Measurements from ENCODE around the gene VPS54.
A peak's percentile ranks its signal among the peaks of the same experiment; 100 is the strongest.

VPS54 gene

GRCh38 chr2:64019083-64019974, at the start of gene VPS54:
Gene VPS54 (minus strand): TSS chr2:64019428. CDS start chr2:63983999, 35,429 bp downstream.
- DNase-seq: peak; percentile 48

GRCh38 chr2:64067326-64067725, 48.1 kb upstream of the VPS54 start:
- no peak for DNase-seq

GRCh38 chr2:64065516-64065915, 46.3 kb upstream of the VPS54 start:
- DNase-seq: no peak

GRCh38 chr2:64063924-64064331, 44.7 kb upstream of the VPS54 start:
- no peak for DNase-seq

- no peak for DNase-seq
Measured at GRCh38 chr2:64063454-64063853, 44.2 kb upstream of the VPS54 start.

- DNase-seq: no peak
Measured at GRCh38 chr2:64062840-64063239, 43.6 kb upstream of the VPS54 start.

GRCh38 chr2:64059270-64059669, 40.0 kb upstream of the VPS54 start:
- no peak for DNase-seq

- DNase-seq: no peak
Measured at GRCh38 chr2:64056021-64056420, 36.8 kb upstream of the VPS54 start.

- no peak for DNase-seq
Measured at GRCh38 chr2:64054161-64054915, 35.1 kb upstream of the VPS54 start.

GRCh38 chr2:64052463-64053241, 33.4 kb upstream of the VPS54 start:
- no peak for DNase-seq

- DNase-seq: peak; percentile 75
Measured at GRCh38 chr2:64049633-64050220, 30.5 kb upstream of the VPS54 start.

GRCh38 chr2:64045938-64046337, 26.7 kb upstream of the VPS54 start:
- DNase-seq: no peak

- DNase-seq: no peak
Measured at GRCh38 chr2:64040161-64040560, 20.9 kb upstream of the VPS54 start.

- DNase-seq: no peak
Measured at GRCh38 chr2:64036034-64036705, 16.9 kb upstream of the VPS54 start.

GRCh38 chr2:64035072-64035942, 16.1 kb upstream of the VPS54 start:
- DNase-seq: no peak

- DNase-seq: no peak
Measured at GRCh38 chr2:64029116-64029665, 10.0 kb upstream of the VPS54 start.

- no peak for DNase-seq
Measured at GRCh38 chr2:64025741-64026140, 6.5 kb upstream of the VPS54 start.

- no peak for DNase-seq
Measured at GRCh38 chr2:64024259-64024949, 5.2 kb upstream of the VPS54 start.

GRCh38 chr2:64023485-64024258, 4.4 kb upstream of the VPS54 start:
- no peak for DNase-seq

Data from CD4-positive, alpha-beta T cell treated with Interleukin-15 for 1 hour (primary cell).